AG10803 (cell line): ENCODE results near the gene OR52H1.

Experiments used
- DNase-seq: peaks from one replicate; pipeline ENCODE4 v3.0.0; 2010; ENCODE audit warnings: low read depth
- H3K4me3 ChIP-seq: 2 replicates; pipeline ENCODE4 v1.5.1; 2011; ENCODE audit warnings: mild to moderate bottlenecking, low read length, control low read depth
- TF ChIP-seq, protein P1 (sequence below): conservative IDR thresholded peaks from 2 replicates; pipeline ENCODE4 v1.5.1; 2011; ENCODE audit warnings: mild to moderate bottlenecking, low read length, control low read depth, inconsistent platforms

Gene OR52H1

DNA sequence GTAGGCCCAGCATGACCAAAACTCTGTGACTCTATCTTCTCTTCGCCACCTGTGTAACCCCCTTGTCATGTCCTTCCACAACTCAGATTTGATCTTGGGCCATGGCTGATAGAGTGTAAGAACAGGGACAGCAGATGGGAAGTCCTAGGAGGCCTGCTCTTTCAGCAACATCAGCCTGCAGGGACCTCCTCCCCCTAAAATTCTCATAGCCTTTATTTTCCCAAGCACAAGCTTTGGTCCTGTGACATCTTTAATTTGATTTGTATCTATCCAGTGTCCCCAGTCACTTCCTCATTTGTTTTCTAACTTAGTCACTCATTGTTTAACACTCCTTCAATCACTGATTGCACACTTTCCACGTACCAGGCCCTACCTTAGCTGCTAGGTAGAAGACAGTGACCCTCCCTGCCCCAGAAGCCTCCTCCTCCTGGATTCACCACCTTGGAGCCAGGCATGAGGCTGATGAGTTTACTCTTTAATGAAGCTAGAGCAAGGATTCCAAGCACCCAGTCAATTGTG, 43.9 kb downstream of the OR52H1 start:
- no peak for DNase-seq
- TF ChIP-seq, protein P1, sequence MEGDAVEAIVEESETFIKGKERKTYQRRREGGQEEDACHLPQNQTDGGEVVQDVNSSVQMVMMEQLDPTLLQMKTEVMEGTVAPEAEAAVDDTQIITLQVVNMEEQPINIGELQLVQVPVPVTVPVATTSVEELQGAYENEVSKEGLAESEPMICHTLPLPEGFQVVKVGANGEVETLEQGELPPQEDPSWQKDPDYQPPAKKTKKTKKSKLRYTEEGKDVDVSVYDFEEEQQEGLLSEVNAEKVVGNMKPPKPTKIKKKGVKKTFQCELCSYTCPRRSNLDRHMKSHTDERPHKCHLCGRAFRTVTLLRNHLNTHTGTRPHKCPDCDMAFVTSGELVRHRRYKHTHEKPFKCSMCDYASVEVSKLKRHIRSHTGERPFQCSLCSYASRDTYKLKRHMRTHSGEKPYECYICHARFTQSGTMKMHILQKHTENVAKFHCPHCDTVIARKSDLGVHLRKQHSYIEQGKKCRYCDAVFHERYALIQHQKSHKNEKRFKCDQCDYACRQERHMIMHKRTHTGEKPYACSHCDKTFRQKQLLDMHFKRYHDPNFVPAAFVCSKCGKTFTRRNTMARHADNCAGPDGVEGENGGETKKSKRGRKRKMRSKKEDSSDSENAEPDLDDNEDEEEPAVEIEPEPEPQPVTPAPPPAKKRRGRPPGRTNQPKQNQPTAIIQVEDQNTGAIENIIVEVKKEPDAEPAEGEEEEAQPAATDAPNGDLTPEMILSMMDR: no peak
- H3K4me3 ChIP-seq: no peak overlapping the region

DNA sequence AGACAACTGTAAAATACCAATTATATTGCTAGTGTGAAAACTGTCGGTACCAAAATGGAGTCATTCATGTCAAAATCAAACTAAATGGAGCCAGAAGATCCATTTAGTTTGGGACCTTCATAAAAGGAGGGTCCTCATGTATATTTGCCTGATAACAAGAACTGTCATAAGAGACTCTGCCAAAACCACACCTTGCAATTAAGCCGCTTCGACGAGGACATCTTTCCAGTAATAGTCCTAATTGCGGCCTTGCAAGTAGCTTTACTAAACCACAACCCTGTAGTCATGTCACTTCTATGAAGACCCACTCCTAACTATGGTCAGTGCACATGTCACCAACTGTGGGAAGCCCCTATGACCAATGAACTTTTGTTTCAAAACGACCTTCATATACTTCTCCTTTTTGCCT, 47.9 kb downstream of the OR52H1 start:
- no peak overlapping the region for H3K4me3 ChIP-seq
- DNase-seq: no peak
- TF ChIP-seq, protein P1: no peak

DNA sequence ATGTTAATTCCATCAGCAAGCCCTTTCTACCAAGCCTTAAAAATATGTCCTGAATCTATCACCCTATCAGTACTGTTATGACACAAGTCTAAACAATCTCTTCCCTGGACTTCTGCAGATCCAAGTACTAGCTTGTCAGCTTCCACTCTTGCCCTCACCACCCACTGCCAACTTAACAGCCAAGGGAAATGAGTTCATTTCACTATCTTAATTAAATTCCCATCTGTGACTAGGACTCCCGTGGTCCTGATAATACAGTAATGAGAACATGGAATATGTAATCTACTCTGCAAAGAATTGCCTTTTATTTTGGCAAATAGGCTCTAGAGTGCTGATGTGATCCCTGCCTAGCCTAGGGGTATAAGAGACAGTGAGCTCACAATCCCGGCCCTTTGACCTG, 48.7 kb downstream of the OR52H1 start:
- TF ChIP-seq, protein P1: no peak
- DNase-seq: no peak
- H3K4me3 ChIP-seq: no peak overlapping the region
